ENCODE data around the gene FBLN2.

Gene FBLN2

DNA sequence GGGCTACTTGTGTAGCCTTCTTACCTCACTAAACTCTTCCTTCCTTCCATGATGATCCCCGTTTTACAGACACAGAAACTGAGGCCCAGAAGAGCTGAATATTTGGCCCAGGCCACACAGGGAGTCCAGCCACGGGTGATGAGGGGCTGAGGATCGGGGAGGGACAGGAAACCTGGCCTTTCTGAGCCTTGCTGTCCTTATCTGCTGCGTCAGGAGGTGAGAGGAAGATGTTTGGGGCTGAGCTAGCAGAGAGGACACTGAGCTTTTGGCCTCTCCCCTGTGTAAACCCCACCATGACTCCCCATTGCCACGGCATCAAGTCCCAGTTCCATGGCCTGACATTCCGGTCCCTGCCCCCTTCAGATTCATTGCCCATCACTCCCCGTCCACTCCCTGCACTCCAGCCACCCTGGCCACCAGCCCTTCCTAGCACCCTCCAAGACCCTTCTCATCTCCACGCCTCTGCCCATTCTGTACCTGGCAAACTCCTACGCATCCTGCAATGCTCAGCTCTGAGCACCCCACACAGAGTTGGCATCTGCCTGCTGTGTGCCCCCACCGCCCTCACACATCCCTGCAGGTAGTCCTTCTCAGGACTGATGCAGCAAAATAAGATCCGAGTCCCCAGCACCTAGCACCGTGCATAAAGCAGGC is 103.0 kb downstream of the FBLN2 start:
- DNase-seq (ENCODE audit: low read depth) = no peak
- no peak overlapping the region for H3K4me3 ChIP-seq (ENCODE audit: low read depth, low read length)

DNA sequence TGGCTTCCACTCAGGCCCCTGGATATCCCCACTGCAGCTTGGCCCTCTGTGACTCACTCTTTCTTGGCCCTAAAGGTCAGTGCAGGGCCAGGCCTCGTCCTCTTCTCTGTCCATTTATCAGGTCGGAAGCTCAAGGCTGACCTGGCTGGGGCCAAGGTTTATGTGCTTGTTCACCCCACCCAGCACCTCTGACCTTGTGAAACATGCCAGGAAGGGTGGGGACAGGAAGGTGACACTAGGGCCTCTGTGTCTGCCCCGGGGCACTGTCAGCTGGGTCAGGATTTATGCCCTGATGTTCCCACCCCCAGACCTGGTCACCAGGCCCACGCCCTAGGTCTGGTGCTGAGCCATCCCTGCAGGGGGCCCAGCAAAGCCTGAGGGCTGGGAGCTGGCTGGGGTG is 103.8 kb downstream of the FBLN2 start:
- no peak overlapping the region for H3K4me3 ChIP-seq (ENCODE audit: low read depth, low read length)
- DNase-seq (ENCODE audit: low read depth) = no peak

DNA sequence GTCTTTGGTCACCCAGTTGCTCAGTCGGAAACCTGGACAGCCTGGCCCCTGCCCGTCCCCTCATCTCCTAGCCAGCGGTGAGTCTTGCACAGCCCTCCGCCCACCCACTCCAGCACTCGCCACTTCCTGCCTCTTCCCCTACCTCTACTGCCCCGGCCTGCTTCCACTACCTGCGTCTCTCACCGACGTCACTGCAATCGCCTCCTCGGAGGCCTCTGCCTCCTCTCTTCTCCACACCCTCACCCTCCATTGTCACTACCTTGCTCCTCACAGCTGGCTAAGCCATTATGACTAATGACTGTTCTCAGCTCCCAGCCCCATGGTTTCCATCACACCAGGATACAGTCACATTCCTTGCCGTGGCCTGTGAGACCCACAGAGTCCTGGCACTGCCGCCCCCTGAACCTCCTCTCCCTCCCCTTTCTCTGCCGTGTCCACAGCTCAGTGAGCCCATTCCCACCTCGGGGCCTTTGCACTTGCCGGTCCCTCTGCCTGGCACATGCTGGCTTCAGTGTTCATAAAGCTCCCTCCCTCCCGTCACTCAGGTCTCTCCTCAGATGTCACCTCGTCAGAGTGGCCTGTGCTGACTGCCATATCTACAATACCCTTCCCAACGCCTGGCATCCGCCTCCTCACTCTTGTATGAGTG is 104.8 kb downstream of the FBLN2 start:
- no peak for DNase-seq (ENCODE audit: low read depth)
- no peak overlapping the region for H3K4me3 ChIP-seq (ENCODE audit: low read depth, low read length)

DNA sequence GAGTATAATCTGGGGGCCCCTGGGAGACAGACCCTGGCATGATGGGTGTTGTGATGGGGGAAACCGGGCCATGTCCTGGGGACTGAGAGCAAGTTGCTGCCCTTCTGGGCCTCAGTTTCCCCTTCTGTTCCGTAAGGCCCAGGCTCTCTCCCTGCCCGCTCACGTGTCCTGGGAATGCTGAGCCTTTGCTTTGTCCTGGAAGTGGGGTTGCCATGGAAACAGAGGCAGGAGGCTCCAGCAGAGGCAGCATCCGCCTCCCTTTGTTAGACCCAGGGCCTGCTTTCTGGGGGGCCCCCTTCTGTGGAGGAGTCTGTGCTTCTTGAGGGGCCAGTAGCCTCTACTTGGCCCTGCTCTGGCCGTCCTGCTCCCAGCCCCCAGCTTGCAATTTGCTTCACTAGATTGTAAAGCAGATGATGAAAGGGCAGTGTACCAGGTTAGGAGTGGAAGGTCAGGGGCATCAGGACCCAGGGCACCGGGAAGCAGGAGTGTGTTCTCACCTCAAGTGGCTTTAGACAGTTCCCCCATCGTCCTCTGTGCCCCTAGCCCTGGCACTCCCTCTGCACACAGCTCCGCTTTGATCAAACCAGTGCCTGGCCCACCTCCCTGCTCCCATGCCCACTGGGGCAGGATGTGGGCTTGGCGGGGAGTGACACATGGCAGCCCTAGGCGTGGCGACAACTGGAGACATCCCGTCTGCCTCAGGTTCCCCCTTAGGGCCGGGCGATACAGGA is 105.6 kb downstream of the FBLN2 start:
- no peak overlapping the region for H3K4me3 ChIP-seq (ENCODE audit: low read depth, low read length)
- no peak for DNase-seq (ENCODE audit: low read depth)

DNA sequence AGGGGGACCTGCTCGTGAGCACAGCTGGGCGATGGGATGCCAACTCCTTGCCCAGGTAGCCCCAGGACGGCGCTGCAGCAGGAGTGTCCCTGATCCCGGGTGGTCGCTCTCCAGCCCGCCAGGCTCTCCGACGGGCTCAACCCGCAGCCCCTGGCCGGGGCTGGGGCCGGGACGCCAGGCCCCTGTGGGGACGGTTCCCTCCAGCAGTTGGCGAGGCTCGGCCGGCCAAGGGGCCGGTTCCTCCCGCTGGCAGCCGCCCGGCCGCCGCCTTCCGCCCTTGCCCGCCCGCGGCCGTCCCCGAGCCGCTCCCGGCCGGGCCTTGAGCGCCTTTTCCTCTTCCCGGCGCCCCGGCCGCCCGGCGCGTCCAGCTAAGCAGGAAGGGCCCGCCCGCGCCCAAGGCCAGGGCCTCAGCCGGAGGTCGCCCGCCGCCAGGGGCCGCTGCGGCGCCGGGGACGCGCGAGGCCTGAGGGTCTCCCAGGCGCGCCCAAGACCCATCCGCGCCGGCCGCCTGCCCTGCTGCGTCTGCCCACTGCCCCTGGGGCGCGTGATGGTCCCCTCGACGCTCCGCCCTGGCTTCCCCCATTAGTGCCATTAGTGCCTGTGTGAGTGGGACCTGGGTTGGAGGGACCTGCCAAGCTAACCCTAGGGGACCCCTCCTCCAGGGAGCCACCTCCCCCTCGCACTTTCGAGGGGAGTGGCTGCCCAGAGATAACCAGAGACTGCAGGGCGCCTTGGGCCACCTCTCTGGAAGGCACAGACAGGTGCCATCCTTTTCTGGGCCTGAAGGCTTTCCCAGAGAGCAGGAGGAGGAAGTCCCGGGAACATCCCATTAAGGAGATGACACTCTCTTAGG is 106.4 kb downstream of the FBLN2 start:
- no peak for DNase-seq (ENCODE audit: low read depth)
- no peak overlapping the region for H3K4me3 ChIP-seq (ENCODE audit: low read depth, low read length)

DNA sequence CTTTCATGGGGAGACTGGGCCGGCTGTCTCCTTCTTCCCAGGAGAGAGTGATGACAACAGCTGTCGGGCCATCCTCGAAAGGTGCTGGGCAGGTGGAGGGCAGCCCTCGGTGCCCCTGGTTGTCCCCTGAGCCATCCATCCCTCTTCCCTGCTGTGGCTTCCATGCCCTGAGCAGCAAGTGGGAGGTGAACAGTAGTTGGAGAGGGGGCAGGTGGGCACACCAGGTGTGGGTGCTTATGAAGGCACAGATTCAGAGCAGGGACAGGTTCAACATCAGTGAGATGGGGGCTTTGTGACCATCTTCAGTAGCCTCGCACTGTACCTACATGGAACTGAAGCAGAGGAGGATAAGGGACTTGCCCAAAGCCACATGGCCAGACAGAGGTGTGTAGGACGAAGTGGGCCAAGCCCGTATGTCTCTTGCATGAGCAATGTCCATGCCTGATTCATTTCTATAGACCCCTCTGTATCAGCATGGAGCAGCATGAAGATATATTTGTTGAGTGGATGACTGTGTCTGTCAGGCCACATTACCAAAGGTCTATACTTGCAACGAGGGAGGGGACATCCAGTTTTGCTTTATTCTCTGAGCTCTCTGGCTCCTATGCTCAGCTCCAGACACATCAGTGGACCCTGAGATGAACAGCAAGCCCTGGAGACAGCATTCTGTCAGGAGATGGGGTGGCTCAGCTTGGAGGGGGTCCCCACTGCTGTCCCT is 107.8 kb downstream of the FBLN2 start:
- no peak for DNase-seq (ENCODE audit: low read depth)
- no peak overlapping the region for H3K4me3 ChIP-seq (ENCODE audit: low read depth, low read length)

DNA sequence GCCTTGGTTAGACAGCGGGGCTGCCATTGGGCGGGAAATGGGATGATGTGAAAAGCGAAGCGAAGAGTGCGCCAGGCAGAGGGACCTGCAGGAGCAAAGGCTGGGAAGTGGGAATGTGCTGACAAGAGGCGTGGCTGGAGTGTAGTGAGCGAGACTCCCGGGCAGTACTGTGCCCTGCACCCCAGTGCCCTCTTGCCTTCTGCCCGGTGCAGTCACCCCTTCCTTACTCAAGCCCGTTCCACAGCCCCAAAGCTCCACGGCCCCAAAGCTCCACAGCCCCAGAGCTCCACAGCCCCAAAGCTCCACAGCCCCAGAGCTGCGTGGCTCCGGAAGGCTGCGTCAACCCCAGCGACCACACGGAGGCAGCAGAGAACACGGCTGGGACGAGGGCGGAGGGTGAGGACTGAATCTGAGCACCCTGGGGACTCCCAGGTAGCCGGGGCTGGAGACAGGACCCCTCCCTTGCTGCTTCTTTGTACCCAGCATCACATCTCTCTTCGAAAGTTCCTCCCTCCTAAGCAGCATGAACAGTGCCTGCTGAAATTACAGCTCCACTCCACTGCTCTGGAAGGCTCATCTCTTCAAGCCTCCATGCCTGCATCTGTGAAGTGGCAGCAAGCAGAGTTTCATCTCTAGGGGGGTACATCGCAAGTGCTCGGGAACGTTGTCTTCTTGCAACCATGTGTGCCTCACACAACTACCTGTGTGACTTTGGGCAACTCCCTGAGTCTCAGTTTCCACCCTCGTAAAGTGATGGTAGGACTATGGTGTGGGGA is 108.9 kb downstream of the FBLN2 start:
- no peak overlapping the region for H3K4me3 ChIP-seq (ENCODE audit: low read depth, low read length)
- no peak for DNase-seq (ENCODE audit: low read depth)

DNA sequence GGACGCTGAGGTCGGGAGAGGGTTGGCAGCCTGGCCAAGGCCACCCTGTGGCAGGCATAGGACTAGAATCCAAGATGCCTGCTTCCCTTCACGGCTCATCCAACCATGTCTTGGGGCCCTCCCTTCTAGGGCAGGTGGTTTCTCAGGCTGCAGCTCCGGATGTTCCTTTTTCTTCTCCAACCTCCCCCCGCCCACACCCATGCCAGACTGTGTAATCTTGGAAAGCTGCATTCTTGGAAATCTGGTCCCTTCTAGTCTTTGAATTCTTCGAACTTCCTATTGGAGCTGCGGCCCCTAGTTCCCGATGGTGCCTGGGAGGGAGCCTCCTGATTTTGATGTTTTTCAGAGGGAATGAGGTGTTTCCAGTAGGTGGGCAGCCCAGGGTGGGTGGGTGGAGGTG is 109.8 kb downstream of the FBLN2 start:
- DNase-seq (ENCODE audit: low read depth) = no peak
- no peak overlapping the region for H3K4me3 ChIP-seq (ENCODE audit: low read depth, low read length)

DNA sequence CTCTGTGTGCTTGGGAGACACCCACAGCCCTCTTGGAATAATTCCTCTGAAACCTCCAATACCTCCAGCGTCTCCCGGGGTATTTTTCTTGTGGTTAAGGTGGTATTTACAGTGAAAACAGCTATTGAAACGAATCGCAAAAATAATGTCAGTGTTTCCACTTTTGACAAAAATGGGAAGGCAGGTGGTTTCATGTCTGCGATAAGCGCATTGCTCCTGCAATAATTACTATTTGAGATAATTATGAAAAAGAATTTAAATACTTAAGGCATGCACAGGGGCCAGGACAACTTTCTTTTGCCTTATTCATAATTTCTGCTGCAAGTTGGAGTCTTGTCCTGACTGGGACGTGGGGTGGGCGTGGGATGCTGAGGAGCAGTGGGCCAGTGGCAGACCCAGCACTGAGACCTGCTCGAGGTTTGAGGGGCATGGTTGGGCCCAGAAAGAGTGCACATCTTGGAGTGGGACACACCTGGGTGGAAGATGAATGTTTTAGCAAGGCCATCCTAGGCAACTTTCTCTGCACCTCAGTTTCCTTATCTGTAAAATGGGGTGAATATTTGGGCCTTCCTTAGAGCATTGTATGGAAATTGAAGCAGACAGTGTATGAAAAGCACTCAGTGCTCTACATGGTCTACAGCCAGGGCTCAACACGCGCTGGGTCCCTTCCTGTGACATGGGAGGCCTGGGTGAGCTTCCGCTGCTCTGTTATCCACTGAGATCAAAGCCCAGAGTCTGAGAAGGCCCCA is 110.5 kb downstream of the FBLN2 start:
- DNase-seq (ENCODE audit: low read depth) = no peak
- no peak overlapping the region for H3K4me3 ChIP-seq (ENCODE audit: low read depth, low read length)

DNA sequence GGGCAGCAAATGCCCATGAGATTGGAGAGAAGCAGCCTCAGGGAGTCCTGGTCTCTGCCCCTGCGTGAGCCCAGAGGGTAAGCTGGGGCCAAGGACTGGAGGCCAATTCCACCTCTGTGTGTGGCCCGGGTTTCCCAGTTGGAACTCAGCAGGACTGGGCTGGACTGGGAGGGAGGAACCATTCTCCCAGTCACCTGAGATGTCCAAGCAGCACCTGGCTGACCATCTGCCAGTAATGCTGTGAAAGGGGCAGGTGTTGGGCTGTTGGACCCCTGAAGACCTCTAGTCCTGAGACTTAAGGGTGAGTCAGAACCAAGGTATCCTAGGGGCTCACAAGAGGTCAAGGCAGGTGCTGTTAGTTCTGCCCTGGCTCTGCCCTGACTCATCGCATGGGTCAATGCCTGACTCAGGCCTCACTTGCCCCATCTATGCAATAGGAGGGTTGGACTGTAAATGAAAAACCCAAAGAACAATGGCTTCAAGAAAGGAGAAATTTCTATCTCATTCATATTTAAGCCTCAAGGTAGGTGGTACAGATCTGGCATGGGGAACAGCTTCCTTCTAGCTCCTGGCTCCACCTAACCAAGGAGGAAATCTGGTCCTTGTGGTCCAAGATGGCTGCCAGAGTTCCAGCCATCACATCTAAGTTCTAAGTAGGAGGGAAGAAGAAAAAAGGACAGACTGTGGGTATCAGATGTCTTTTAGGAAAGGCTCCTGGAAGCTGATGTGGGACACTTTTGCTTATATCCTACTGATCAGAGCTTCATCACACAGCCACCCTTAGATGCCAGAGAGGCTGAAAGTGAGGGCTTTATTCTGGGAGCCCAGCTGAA is 111.3 kb downstream of the FBLN2 start:
- H3K4me3 ChIP-seq (ENCODE audit: low read depth, low read length) = no peak overlapping the region
- DNase-seq (ENCODE audit: low read depth) = no peak

DNA sequence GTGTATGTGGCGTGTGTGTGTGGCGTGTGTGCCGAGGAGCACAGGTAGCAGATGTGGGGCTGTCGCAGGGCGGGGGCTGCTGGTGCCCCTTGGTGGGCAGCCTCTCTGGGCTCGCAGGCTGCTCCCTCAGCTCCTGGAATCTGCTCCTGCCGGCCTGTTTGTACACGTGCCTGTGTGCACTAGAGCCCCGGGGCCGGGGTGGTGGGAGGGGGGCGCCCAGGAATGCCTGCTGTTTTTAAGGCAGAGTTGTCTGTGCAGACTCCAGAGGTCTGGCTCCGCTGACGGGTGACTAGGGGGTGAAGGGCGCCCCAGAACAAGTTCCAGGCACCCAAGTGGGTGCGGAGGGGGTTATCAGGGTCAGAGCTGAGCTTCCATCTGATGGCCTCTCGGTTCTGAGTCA is 112.2 kb downstream of the FBLN2 start:
- DNase-seq (ENCODE audit: low read depth) = no peak
- H3K4me3 ChIP-seq (ENCODE audit: low read depth, low read length) = no peak overlapping the region

DNA sequence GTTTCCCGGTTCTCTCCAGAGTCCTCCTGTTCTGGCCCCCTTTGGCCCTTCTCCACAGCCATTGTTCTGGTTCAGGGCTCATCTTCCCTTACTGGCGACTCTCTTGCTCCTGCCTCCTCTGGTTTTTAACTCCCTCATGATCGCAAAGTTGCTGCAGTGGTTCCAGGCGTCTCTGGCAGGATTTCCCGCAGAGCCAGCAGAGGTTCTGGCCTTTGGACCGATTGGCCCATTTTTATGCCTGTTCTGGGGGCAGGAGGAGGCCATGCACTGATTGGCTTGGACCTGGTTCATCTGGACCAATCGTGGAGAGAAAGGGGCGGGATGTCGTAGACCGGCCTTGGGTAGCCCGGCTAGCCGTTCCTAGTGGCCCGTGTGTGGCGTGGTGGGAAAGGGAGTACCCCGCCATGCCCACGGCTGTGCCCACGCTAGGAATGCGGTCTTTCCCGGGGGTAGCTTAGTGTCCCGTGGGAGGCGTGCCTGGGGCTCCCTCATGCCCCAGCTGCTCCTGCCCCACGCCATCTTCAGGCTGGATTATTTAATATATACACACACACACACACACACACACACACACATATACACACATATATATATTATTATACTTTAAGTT is 113.4 kb downstream of the FBLN2 start:
- DNase-seq (ENCODE audit: low read depth) = no peak
- H3K4me3 ChIP-seq (ENCODE audit: low read depth, low read length) = no peak overlapping the region

DNA sequence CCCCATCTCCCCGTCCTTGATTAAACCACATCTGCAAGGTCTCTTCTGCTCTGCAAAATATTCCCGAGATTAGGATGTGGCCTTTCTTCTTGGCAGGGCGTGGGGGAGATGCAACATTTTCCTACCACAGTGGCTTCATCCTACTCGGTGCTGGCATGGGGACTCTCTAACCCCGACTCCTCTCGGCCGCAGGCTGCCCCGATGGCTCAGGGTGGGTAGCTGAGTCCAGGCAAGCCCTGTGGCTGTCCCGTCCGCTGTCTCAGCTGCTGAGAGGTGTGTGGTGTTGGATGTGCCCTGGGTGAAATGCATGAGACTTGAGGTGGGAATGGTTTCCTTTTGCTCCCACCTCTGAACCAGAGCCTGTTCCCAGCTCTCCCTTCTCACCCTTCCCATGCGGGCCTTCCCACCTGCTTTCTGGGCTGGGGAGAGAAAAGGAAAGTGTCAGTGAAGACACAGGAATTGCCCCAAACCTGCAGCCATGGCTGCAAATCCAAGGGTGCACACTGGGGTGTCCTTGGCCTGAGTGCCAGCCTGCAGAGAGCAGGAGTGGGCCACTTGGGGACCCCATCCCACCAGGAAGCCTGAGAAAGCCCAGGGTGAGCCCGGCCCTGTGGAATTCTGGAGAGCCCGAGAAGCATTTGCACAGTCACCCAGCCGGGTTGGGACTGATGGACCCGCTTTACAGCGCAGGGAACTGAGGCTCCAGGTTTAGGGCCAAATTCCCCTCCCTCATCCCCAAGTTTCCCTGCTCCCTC is 115.0 kb downstream of the FBLN2 start:
- H3K4me3 ChIP-seq (ENCODE audit: low read depth, low read length) = no peak overlapping the region
- no peak for DNase-seq (ENCODE audit: low read depth)

DNA sequence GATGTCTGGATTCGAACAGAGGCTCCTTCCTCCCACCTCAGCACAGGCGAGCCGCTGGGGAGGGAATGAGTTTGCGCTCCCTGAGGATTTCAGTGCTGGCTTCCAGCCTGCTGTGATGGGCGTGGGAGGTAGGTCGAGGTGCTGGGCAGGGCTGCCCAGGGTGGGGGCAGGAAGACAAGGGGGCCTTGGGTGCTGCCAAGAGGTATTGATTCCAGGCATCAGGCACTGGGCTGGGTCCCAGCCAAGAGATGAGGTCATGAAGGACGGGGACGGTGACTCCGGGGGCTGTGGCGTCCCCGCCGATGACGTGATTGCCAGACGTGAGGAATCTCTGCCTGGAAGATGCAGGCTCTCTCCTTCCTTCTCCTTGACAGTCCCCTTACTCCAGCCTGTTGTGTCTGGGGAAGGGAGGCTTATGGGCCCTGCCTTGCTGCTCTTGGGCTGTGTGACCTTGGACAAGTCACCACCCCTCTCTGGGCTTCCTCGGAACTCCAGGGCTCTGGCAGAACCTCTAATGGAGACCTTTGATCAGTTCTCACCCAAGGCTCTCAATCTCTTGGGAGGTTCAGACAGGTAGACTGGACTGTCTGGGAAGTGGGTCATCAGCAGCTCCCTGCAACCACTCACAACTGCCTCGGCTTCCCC is 116.8 kb downstream of the FBLN2 start:
- no peak overlapping the region for H3K4me3 ChIP-seq (ENCODE audit: low read depth, low read length)
- no peak for DNase-seq (ENCODE audit: low read depth)

DNA sequence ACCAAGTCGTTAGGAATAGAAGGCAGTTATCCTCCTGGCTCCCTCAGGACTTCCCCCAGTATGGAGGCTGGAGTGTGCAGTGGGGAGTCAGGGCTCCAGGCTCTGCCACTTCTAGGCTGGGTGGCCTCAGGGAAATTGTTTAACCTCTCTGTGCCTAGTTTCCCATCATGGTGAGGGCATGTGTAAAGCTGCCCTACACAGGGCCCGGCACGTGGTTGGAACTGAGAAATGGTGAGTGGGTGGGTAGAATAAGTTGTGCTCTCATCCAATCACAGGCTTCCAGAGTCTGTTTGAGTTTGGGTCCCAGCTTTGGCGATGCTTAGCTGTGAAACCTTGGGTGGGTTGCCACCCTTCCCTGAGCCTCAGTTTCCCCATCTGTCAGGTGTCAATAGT is 117.3 kb downstream of the FBLN2 start:
- DNase-seq (ENCODE audit: low read depth) = no peak
- no peak overlapping the region for H3K4me3 ChIP-seq (ENCODE audit: low read depth, low read length)

Measured in skeletal muscle cell (primary cell).